IPS-18c (cell line): ENCODE results near the gene SF1.

Source experiments
- H3K4me3 ChIP-seq: 2 replicates; pipeline ENCODE4 v1.7.0; 2013; ENCODE audit warnings: low read depth, mild to moderate bottlenecking, low read length, moderate library complexity; ENCODE audit not compliant: insufficient read depth
- H3K9me3 ChIP-seq: one replicate; pipeline ENCODE4 v1.6.1; 2013; ENCODE audit warnings: mild to moderate bottlenecking, low read length, moderate library complexity; ENCODE audit not compliant: control insufficient read depth, insufficient read depth

The SF1 gene

DNA sequence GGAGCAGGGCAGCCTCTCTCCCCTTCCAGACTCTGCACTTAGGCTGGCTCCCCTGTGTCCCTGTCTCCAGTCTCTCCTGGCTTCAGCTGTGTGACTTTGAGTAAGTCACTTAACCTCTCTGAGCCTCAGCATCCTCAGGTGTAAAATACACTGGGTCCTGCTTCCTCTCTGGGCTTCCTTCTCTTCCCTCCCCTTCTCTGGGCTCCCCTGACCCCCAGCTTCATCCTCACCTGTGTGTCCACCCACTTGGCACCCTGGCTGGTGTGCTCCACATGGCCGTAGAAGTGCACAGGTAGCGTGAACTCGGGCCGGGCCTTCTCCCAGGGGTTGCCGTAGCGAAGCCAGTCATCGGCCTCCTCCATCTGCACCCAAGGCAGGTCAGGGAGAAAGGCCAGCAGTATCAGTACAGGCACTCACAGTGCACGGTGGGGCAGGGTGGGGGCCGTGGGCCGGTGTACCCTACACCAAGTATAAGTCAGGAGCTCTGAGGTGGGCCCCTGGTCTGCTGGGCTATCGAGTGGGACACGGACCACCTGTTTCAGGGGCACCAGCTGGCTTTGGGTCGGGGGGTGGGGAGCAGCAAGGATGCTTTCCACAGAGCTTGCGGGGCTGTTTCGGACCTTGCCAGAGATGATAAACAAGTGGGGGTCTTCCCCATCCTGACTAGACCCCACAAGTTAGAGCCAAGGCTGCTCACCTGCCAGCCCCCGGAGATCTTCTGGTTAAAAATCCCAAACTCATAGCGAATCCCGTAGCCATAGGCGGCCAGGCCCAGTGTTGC is 20.6 kb downstream of the SF1 start:
- no peak overlapping the region for H3K4me3 ChIP-seq
- no peaks in the 10 kb centered on the region for H3K9me3 ChIP-seq

DNA sequence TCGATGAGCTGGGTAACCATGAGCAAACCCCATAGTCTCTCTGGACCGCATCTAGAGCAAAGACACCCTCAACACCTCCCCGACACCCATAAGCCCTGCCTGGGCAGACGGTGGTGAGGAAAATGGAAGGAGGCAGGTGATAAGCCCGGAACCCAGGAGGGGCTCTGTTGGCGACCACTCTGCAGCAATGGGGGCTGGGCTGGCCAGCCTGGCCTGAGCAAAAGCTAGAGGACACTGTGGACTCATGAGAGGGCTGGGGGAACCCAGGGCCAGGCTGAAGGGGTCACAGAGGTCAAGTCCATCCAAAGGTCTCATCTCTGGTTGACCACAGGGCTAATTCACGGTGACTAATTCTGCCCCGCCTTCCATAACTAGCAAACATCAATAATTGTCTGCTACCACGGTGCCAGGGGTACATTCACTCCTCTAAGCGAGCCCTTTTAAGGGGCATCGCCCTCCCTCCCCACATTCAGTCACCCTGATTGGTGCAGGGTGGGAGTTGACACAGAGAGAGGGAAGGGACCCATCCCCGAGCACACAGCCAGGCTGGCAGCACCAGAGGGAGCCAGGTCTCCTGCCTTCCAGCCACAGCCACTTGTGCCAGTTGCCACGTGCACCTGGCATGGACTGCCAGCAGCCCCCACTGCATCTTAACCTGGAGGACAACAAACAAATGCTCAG is 22.5 kb downstream of the SF1 start:
- Histone ChIP-seq H3K4me3 (no peak overlapping the region), H3K9me3 (no peaks in the 10 kb centered on the region)

GRCh38 chr11:64754919-64755662 is 23.3 kb downstream of the SF1 start:
- Histone ChIP-seq H3K9me3 (no peaks in the 10 kb centered on the region), H3K4me3 (no peak overlapping the region)

DNA sequence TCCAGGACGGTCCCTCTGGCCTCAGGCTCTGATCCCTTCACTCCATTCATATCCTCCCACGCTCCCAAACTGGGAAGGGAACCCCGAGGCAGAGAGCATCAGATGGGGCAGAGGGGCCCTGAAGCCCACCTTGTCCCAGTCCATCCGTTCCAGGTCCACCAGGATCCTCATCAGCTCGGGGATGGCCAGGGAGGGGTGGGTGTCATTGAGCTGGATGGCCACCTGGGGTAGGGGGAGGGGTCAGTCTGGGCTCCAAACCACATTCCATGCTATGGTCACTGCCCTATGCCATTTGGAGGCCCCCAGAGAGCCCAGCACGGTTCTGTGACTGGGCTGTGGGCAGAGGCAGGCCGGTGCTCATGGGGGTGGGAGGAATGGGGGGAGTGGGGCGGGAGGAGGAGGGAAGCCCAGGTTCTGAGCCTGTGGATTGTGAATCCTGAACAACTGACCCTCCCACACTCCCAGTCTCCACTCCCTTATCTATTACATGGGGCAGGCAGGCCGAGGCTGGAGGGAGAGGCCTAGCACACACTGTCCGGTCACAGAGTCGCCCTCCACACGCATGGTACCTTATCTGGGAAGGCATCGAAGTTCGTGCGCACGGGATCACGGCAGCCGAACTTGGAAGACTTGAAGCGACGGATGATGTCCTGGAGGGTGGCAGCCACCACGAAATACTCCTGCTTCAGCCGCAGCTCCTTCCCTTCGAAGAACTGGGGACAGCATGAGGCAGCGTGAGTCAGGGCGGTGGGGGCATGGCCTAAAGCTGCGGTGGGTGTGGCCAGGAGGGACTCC is 24.0 kb downstream of the SF1 start:
- Histone ChIP-seq H3K9me3 (no peaks in the 10 kb centered on the region), H3K4me3 (no peak overlapping the region)

DNA sequence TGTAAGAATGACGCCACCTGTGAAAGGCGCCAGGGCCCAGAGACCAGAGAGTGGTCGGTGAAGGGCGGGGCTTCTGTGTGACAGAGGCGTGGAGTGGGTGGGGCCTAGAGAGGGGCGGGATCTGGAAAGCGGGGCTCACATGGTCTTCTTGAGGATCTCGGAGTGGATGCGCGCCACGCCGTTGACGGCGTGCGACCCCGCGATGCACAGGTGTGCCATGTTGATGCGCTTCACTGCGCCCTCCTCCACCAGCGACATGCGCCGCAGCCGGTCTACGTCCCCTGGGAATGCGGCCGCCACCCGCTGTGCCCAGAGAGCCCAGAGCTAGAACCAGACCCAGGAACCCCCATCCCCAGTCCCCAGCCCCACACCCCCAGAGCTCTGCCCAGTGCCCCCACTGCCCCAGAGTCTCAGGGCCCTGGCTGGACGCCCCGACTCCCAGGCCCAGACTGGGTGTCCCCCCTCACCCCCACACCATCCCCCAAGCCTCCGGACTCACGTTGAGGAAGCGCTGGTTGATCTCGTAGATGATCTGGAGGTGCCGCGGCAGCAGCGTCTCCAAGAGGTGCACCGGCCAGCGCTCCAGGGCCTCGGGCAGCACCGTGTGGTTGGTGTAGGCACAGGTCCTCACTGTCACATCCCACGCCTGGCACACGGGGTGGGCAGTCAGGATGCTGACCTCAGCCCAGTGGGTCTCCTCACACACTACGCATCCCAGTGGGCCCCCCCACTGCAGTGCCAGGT is 24.8 kb downstream of the SF1 start:
- H3K4me3 ChIP-seq: no peak overlapping the region
- H3K9me3 ChIP-seq: no peaks in the 10 kb centered on the region

DNA sequence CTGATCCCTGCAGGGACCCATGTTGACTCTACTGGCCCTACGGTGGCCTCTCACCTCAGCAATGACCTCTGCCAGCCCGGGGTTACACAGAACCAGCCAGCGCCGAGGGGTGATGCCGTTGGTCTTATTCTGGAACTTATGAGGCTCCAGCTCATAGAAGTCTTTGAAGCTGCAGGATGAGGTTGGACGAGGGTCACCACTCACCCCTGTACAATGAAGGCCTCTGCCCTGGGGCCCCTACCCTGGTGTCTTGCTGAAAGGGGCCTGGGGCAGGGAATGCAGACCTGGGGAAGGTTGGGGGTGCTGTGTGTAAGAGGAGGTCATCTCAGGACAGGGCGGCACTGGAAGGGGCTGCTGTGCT is 25.3 kb downstream of the SF1 start:
- Histone ChIP-seq H3K4me3 (no peak overlapping the region), H3K9me3 (no peaks in the 10 kb centered on the region)

DNA sequence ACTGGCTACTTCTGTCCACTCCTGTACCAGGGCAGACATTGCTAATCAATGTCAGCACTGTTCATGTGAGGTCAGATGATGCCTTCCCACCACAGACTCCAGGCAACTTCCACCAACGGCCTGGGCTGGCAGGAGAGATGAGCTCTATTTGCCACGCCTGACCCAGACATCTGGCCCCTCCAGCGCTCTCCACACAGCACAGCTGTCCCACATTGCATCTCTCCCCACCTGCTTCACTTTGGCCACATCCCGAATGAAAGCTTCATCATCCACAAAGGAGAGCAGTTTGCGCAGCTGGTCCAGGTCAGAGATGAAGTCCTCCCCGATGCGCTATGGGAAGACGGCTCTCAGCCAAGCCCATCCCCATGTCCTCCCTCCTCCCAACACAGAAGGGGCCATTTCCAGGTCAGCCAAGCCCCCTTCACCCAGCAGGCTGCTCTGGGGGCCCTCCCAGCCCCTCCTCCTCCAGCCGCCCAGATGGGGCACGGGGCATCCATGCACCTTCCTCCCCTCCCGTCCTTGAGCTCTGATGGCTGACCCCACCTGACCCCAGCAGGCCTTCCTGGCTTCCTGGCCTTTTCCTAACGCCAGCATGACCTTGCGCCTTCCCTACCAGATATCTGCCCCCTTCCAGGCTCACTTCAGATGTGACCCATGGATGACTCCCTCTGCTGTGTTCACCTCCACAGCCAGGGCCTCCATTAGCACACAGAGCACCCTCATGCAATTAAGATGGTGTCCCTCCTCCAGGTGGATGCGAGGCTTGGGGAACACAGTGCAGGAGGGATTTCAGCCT is 26.0 kb downstream of the SF1 start:
- H3K4me3 ChIP-seq: no peak overlapping the region

DNA sequence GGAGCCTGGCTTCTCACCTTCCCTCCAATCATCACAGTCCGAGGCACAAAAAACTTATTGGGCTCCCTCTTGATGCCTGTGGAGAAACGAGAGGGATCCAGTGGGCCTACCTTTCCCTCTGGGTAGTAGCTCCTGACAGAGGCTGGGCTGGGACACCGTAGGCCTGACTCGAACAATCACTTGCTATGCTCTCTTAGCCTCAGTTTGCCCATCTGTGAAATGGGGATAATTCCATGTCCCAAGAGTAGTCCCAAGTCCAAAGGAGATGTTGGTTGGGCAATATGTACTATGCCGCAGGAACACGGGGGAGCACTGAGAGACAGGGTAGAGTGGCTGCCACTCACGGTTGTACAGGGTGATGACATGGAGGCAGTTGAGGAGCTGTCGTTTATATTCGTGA is 26.8 kb downstream of the SF1 start:
- H3K4me3 ChIP-seq: no peak overlapping the region
- no peaks in the 10 kb centered on the region for H3K9me3 ChIP-seq

More for the DNA sequence above, 26.0 kb downstream of the SF1 start:
- H3K9me3 ChIP-seq: no peaks in the 10 kb centered on the region

DNA sequence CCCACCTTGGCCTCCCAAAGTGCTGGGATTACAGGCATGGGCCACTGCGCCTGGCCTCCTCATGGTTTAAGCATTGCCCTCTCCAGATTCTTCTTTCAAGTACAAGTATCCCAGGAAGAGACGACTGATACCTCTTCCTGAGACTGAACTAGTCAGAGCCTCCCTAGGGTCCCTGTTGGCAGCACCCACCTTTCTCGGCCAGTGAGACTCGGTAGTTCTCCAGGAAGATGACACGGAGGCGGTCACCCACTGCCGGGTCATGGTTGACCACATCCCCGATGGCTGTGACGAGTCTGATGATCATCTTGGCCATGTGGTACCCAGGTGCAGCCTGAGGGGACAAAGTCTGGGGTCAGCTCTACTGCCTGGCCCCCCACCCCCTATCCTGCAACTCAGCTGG is 27.2 kb downstream of the SF1 start:
- H3K4me3 ChIP-seq: no peak overlapping the region
- no peaks in the 10 kb centered on the region for H3K9me3 ChIP-seq

- no peaks in the 10 kb centered on the region for H3K9me3 ChIP-seq
- no peak overlapping the region for H3K4me3 ChIP-seq
Measured at GRCh38 chr11:64750361-64751054, 27.8 kb downstream of the SF1 start.

- Histone ChIP-seq H3K9me3 (no peaks in the 10 kb centered on the region), H3K4me3 (no peak overlapping the region)
Measured at GRCh38 chr11:64747961-64748665, 30.2 kb downstream of the SF1 start.

GRCh38 chr11:64746486-64746885 is 31.9 kb downstream of the SF1 start:
- H3K9me3 ChIP-seq: no peaks in the 10 kb centered on the region

GRCh38 chr11:64745521-64746328 is 32.6 kb downstream of the SF1 start:
- H3K9me3 ChIP-seq: no peaks in the 10 kb centered on the region
- peak overlapping the region; percentile 65 for H3K4me3 ChIP-seq

More at GRCh38 chr11:64746486-64746885, 31.9 kb downstream of the SF1 start:
- no peak overlapping the region; the same call in 1 of the 2 replicates for H3K4me3 ChIP-seq

DNA sequence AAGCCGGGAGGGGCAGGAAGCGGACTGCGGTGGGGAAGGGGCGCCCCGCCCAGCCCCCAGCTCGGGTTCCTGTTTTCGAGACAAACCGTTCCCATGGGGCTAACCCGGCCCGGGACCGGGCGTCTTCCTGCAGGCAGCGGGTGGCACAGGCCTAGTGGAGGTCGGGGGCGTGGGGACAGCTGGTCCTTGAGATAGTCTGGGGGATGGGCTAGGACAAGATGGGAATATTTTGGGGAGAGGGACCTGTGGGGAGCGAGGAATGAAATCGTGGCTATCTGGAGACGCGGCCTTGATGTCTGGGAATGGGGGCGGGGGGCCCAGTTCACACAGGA is 33.2 kb downstream of the SF1 start:
- H3K4me3 ChIP-seq: peak overlapping the region; percentile 65
- no peaks in the 10 kb centered on the region for H3K9me3 ChIP-seq
